Measurements from ENCODE around the gene SLC41A1. TPM values are rescaled to one million over a fixed set of nuclear protein-coding genes. Genes with fewer than 3 reads are reported as not detected.

The SLC41A1 gene
- total RNA-seq, 1 experiment from 2014 or later = 17.2 TPM

- no peaks in the 10 kb centered on the region for H3F3A ChIP-seq (ENCODE audit: low read length, unreplicated experiment)
Observed at GRCh38 chr1:205813755-205814058, 709 bp upstream of the SLC41A1 start.

DNA sequence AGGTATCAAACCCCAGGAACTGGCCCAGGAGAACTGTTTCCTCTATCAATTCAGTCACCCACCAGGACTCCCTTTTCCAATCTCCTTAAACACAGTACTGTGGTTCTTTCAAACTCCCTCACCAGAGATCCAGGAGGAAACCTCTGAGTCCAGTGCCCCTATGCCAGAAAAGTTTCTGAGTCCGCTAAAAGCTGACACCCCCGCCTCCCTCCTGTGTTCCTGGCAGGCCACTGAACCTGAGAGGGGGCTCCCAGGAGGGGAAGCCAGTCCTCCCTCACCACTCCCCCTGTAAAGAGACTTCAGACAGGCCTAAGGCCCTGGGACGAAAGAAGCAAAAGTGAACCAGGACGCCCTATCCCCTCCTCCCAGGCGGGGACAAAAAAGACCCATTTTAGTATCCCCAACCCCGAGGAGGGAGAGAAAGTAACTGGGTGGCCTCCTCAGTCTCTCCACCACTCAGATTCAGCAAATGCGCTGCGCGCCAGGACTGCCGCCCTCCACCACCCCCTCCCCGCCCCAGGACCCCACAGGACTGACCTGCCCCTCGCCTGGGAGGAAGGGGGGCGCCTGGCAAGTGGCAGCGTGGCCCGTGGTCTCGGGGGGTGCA lies 624 bp downstream of the SLC41A1 start:
- H3F3A ChIP-seq (ENCODE audit: low read length, unreplicated experiment) = no peaks in the 10 kb centered on the region
- peaks cover 29% of the 10 kb centered on the region for H3K79me2 ChIP-seq (ENCODE audit: low read length)
- no TSS peak for BruUV-seq (replicated peaks)
- no peak for TF ChIP-seq EZH2 (IDR thresholded peaks at IDR 0.05; ENCODE audit: low read length, unreplicated experiment)
- TF ChIP-seq EZH2phosphoT487 (IDR thresholded peaks at IDR 0.05; ENCODE audit: borderline replicate concordance, low read length) = no peak
- no peak for TF ChIP-seq CTCF (conservative IDR thresholded peaks at IDR 0.05; ENCODE audit: low read depth, low read length)
- H3K9me3 ChIP-seq (ENCODE audit: low read length) = no peaks in the 10 kb centered on the region
- peak overlapping the region; percentile 70 for H3K9ac ChIP-seq (ENCODE audit: low read length)
- intact Hi-C loops (cut with micrococcal nuclease) = loop anchor here (5.0 kb wide), 1 partner anchor 95 kb away; no protein-coding TSS in a partner anchor
- no peaks in the 10 kb centered on the region for H3K9me2 ChIP-seq (replicated peaks; ENCODE audit: low read length)
- H4K20me1 ChIP-seq (ENCODE audit: low read length) = no peaks in the 10 kb centered on the region
- peak overlapping the region; percentile 89 for H3K4me3 ChIP-seq (ENCODE audit: low read length)
- H3K27me3 ChIP-seq (ENCODE audit: low read length) = no peaks in the 10 kb centered on the region
- peak overlapping the region; percentile 94 for H3K4me2 ChIP-seq (ENCODE audit: low read length)
- H3K27ac ChIP-seq (ENCODE audit: low read length) = no peak overlapping the region
- DNase-seq (peak; percentile 17), ATAC-seq (peak; percentile 7)
- ChIA-PET CTCF (interaction anchor here (1.4 kb wide), 1 partner anchor 165 kb away, joined by 5 read pairs; no protein-coding TSS in a partner anchor), POLR2A (ENCODE audit: unreplicated experiment) (no interaction called here)
- peak overlapping the region; percentile 96 for H2AFZ ChIP-seq (ENCODE audit: low read length)
- H3K36me3 ChIP-seq (ENCODE audit: low read depth, low read length) = peaks cover 14% of the 10 kb centered on the region; the same call in 1 of the 2 replicates
- H3K4me1 ChIP-seq (ENCODE audit: insufficient read depth, low read length) = peaks cover 17% of the 10 kb centered on the region

More at GRCh38 chr1:205813755-205814058, 709 bp upstream of the SLC41A1 start:
- intact Hi-C loops (cut with micrococcal nuclease) = loop anchor here (1.0 to 5.0 kb wide), 3 partner anchors 22 to 94 kb away; partner anchors contain the start of gene NUCKS1
- H3K79me2 ChIP-seq (ENCODE audit: low read length) = peaks cover 28% of the 10 kb centered on the region
- no peaks in the 10 kb centered on the region for H3K9me3 ChIP-seq (ENCODE audit: low read length)
- no peaks in the 10 kb centered on the region for H4K20me1 ChIP-seq (ENCODE audit: low read length)
- TF ChIP-seq EZH2 (IDR thresholded peaks at IDR 0.05; ENCODE audit: low read length, unreplicated experiment) (no peak), EZH2phosphoT487 (IDR thresholded peaks at IDR 0.05; ENCODE audit: borderline replicate concordance, low read length) (no peak), CTCF (conservative IDR thresholded peaks at IDR 0.05; ENCODE audit: low read depth, low read length) (no peak)
- H3K9me2 ChIP-seq (replicated peaks; ENCODE audit: low read length) = no peaks in the 10 kb centered on the region
- no peaks in the 10 kb centered on the region for H3K27me3 ChIP-seq (ENCODE audit: low read length)
- peak overlapping the region; percentile 70 for H3K9ac ChIP-seq (ENCODE audit: low read length)
- ChIA-PET POLR2A (ENCODE audit: unreplicated experiment) (no interaction called here), CTCF (no interaction called here)
- H2AFZ ChIP-seq (ENCODE audit: low read length) = peak overlapping the region; percentile 96
- H3K4me2 ChIP-seq (ENCODE audit: low read length) = peak overlapping the region; percentile 94
- DNase-seq = peak; percentile 81
- no peak; the same call in 1 of the 2 replicates for ATAC-seq
- peak overlapping the region; percentile 89 for H3K4me3 ChIP-seq (ENCODE audit: low read length)
- H3K36me3 ChIP-seq (ENCODE audit: low read depth, low read length) = peaks cover 14% of the 10 kb centered on the region; the same call in 1 of the 2 replicates
- peaks cover 17% of the 10 kb centered on the region for H3K4me1 ChIP-seq (ENCODE audit: insufficient read depth, low read length)
- BruUV-seq (replicated peaks) = no TSS peak
- no peak overlapping the region for H3K27ac ChIP-seq (ENCODE audit: low read length)

DNA sequence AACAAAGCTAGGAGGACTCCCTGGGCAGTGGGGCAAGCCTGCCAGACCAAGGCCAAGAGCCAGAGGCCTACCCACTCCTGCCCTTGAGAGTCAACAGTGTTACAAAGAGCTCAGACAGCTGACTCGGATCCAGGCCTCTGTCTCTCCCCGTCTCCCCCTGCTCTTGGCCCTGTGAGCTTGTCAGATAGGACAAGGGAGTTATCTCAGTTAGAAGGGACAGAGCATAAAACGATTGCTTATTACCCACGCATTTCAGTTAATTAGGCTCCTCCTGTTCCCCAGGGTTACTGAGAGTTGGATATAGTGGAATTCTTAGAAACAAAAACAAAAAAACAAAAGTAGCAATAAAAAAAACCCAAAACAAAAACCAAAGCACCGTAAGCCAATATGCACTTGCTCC lies 1.3 kb downstream of the SLC41A1 start:
- Histone ChIP-seq H3K27ac (ENCODE audit: low read length) (no peak overlapping the region), H3K4me1 (ENCODE audit: insufficient read depth, low read length) (peaks cover 17% of the 10 kb centered on the region), H3K9me2 (replicated peaks; ENCODE audit: low read length) (no peaks in the 10 kb centered on the region), H3K9ac (ENCODE audit: low read length) (no peak overlapping the region), H3K4me3 (ENCODE audit: low read length) (peak overlapping the region; percentile 89), H3K36me3 (ENCODE audit: low read depth, low read length) (peaks cover 14% of the 10 kb centered on the region; the same call in 1 of the 2 replicates), H4K20me1 (ENCODE audit: low read length) (no peaks in the 10 kb centered on the region), H2AFZ (ENCODE audit: low read length) (no peak overlapping the region), H3K79me2 (ENCODE audit: low read length) (peaks cover 35% of the 10 kb centered on the region), H3K9me3 (ENCODE audit: low read length) (no peaks in the 10 kb centered on the region), H3K4me2 (ENCODE audit: low read length) (peak overlapping the region; percentile 94), H3K27me3 (ENCODE audit: low read length) (no peaks in the 10 kb centered on the region), H3F3A (ENCODE audit: low read length, unreplicated experiment) (no peaks in the 10 kb centered on the region)
- no peak for ATAC-seq
- POLR2A ChIA-PET (ENCODE audit: unreplicated experiment) = interaction anchor here (0.5 to 0.7 kb wide), 2 partner anchors 147 to 312 kb away, joined by 3 to 4 read pairs; no protein-coding TSS in a partner anchor
- CTCF ChIA-PET = interaction anchor here (1.4 kb wide), 1 partner anchor 166 kb away, joined by 5 read pairs; no protein-coding TSS in a partner anchor
- intact Hi-C loops (cut with micrococcal nuclease) = loop anchor here (5.0 kb wide), 1 partner anchor 96 kb away; no protein-coding TSS in a partner anchor
- DNase-seq = no peak
- TF ChIP-seq CTCF (conservative IDR thresholded peaks at IDR 0.05; ENCODE audit: low read depth, low read length) (no peak), EZH2phosphoT487 (IDR thresholded peaks at IDR 0.05; ENCODE audit: borderline replicate concordance, low read length) (no peak), EZH2 (IDR thresholded peaks at IDR 0.05; ENCODE audit: low read length, unreplicated experiment) (no peak)
- BruUV-seq (replicated peaks) = no TSS peak
